Prostate gland (tissue), 2 donors: ENCODE measurements around the gene TMEM143. TPM values are rescaled to one million over a fixed set of nuclear protein-coding genes. Genes with fewer than 3 reads are reported as not detected.

Experiments
- DNase-seq: peaks from one replicate; pipeline ENCODE4 v3.0.0-alpha.2; 2019; ENCODE audit warnings: low spot score
- H3K27ac ChIP-seq, 2 donors: fragments of 200-600 bp; sonication (generic); 2 replicates each; pipeline ENCODE4 v1.5.1; 2017 to 2019
- H3K27me3 ChIP-seq: fragments of 200-600 bp; sonication (generic); replicated peaks from 2 replicates; pipeline ENCODE4 v1.5.1; 2019; ENCODE audit not compliant: insufficient read depth
- H3K36me3 ChIP-seq, 2 donors: fragments of 200-600 bp; sonication (generic); 1 replicate in 1 of 2; 2 replicates in 1 of 2; pipeline versions ENCODE4 v1.5.1 to v1.8.1; 2017 to 2019
- H3K4me1 ChIP-seq: fragments of 200-600 bp; sonication (generic); replicated peaks from 2 replicates; pipeline ENCODE4 v1.5.1; 2019
- H3K4me3 ChIP-seq, 2 donors: fragments of 200-600 bp; sonication (generic); 2 replicates each; pipeline ENCODE4 v1.5.1; 2017 to 2019
- H3K9me3 ChIP-seq: fragments of 200-600 bp; sonication (generic); 2 replicates; pipeline ENCODE4 v1.5.1; 2017
- POLR2A ChIP-seq: fragments of 450-650 bp; IDR thresholded peaks from one replicate; pipeline ENCODE4 v1.6.1; 2016; ENCODE audit warnings: antibody characterized with exemption, mild to moderate bottlenecking
- POLR2AphosphoS5 ChIP-seq: sonication (generic); formaldehyde crosslinking; IDR thresholded peaks from one replicate; pipeline ENCODE4 v1.6.1; 2017; ENCODE audit warnings: antibody characterized with exemption
- WGBS: methylation state at CpG from one replicate; pipeline ENCODE4 v1.1.5; 2018; 5-methylcytosine and 5-hydroxymethylcytosine counted together
- intact Hi-C: fragments of 100-400 bp; cut with DNase I; formaldehyde crosslinking; loops from one replicate; pipeline ENCODE4 v1.14.2; 2022
- total RNA-seq, 2 donors: library from RNA; depleted of rRNA; stranded (reverse); fragments of >200 nt; gene quantifications; one replicate each; pipeline ENCODE4 v1.1.0, GENCODE V29; 2016
- TF ChIP-seq, protein P1 (sequence below), 4 experiments: fragments of 200-600 bp in 2 of 4; fragments of 450-650 bp in 2 of 4; sonication (generic) in 2 of 4; IDR thresholded peaks; 1 replicate in 3 of 4; 2 replicates in 1 of 4; pipeline ENCODE4 v1.5.1; 2016 to 2019; ENCODE audit warnings: antibody characterized with exemption in 4 of 4, mild to moderate bottlenecking in 2 of 4, moderate library complexity in 2 of 4

The TMEM143 gene
- total RNA-seq, 2 donors from 2014 or later = 4.6 to 14.9 TPM

DNA sequence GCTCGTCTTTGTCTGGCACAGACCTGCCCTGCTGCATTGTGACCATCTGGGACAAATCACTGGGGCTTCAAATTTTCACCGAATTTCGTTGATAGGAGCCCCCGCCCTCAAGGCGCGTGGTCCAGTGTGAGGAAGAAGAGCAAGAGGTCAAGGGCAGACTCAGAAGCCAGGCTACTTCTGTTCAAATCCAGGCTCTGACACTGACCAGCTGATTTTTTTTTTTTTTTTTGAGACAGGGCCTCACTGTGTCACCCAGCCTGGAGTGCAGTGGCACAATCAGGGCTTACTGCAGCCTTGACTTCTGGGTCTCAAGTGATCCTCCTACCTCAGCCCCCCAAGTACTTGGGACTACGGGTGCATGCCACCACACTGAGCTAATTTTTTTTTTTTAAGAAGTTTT, 7.6 kb upstream of the TMEM143 start:
- intact Hi-C loops = no loop called here
- 73% methylated on average over 7 of the region's 7 CpGs for WGBS
- H3K4me3 ChIP-seq = no peak overlapping the region
- no peaks in the 10 kb centered on the region for H3K9me3 ChIP-seq
- H3K27me3 ChIP-seq = no peaks in the 10 kb centered on the region
- TF ChIP-seq POLR2AphosphoS5 = no peak
- TF ChIP-seq, protein P1, sequence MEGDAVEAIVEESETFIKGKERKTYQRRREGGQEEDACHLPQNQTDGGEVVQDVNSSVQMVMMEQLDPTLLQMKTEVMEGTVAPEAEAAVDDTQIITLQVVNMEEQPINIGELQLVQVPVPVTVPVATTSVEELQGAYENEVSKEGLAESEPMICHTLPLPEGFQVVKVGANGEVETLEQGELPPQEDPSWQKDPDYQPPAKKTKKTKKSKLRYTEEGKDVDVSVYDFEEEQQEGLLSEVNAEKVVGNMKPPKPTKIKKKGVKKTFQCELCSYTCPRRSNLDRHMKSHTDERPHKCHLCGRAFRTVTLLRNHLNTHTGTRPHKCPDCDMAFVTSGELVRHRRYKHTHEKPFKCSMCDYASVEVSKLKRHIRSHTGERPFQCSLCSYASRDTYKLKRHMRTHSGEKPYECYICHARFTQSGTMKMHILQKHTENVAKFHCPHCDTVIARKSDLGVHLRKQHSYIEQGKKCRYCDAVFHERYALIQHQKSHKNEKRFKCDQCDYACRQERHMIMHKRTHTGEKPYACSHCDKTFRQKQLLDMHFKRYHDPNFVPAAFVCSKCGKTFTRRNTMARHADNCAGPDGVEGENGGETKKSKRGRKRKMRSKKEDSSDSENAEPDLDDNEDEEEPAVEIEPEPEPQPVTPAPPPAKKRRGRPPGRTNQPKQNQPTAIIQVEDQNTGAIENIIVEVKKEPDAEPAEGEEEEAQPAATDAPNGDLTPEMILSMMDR (IDR thresholded peaks at IDR 0.05) = no peak
- TF ChIP-seq POLR2A = no peak
- H3K36me3 ChIP-seq = no peaks in the 10 kb centered on the region
- no peak overlapping the region for H3K27ac ChIP-seq
- no peak for DNase-seq
- no peaks in the 10 kb centered on the region for H3K4me1 ChIP-seq

GRCh38 chr19:48370955-48371354, 7.2 kb upstream of the TMEM143 start:
- 75% methylated on average over 4 of the region's 4 CpGs for WGBS
- DNase-seq = no peak
- H3K4me1 ChIP-seq = no peaks in the 10 kb centered on the region
- H3K27ac ChIP-seq = no peak overlapping the region
- H3K27me3 ChIP-seq = no peaks in the 10 kb centered on the region
- H3K4me3 ChIP-seq = no peak overlapping the region
- no peaks in the 10 kb centered on the region for H3K9me3 ChIP-seq
- H3K36me3 ChIP-seq = no peaks in the 10 kb centered on the region
- TF ChIP-seq POLR2AphosphoS5 = no peak
- TF ChIP-seq, protein P1 (IDR thresholded peaks at IDR 0.05) = no peak
- TF ChIP-seq POLR2A = no peak
- intact Hi-C loops = no loop called here

DNA sequence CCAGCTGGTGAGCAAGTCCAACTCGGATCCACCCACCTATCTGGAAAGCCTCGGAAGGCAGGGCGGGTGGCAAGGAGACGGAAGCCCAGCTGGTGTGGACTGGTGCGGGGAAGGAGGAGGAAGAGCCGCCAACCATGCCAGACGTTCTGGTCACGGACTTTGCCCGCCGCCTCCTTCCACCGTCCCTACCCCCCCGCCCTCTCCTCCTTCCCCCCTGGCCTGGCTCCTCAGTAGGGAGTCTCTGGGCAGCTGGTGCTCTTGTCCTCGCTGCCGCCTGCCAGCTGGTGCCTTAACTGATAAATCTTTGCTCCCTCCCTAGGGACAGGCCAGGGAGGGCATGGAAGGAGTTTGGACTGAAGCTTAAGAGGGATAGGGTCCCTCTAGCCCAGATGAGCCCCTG, 5.2 kb upstream of the TMEM143 start:
- no peak for DNase-seq
- TF ChIP-seq POLR2AphosphoS5 = no peak
- TF ChIP-seq, protein P1 (IDR thresholded peaks at IDR 0.05) = no peak
- no peak for TF ChIP-seq POLR2A
- H3K27ac ChIP-seq = no peak overlapping the region
- H3K9me3 ChIP-seq = no peaks in the 10 kb centered on the region
- H3K4me1 ChIP-seq = peaks cover 3% of the 10 kb centered on the region
- intact Hi-C loops = no loop called here
- H3K4me3 ChIP-seq = no peak overlapping the region
- WGBS = 80% methylated on average over 13 of the region's 14 CpGs
- no peaks in the 10 kb centered on the region for H3K36me3 ChIP-seq
- H3K27me3 ChIP-seq = no peaks in the 10 kb centered on the region

DNA sequence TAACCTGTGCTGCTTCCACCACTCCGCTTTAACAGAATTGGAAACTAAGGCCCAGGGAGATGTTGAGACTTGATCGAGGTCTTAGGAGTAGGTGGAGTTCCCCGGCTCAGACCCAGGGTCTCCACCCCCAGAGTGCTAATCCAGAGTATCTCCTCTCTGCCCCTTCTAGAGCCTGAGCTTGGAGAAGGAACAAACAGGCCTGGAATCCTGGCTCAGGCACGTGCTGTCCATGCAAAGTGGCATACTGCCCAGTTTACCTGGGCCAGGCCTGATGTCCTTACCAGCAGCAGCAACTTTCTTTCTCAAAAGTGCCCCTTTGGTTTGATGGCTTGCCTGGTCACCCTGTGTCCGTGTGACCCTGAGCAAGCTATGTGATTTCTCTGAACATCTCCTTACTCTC, 4.1 kb upstream of the TMEM143 start:
- H3K4me1 ChIP-seq = peaks cover 3% of the 10 kb centered on the region
- H3K4me3 ChIP-seq = no peak overlapping the region
- peak; percentile 21 for DNase-seq
- H3K27ac ChIP-seq = no peak overlapping the region
- intact Hi-C loops = no loop called here
- peak; percentile 44 for TF ChIP-seq POLR2AphosphoS5
- TF ChIP-seq, protein P1 (IDR thresholded peaks at IDR 0.05) = no peak
- WGBS = 62% methylated on average over 5 of the region's 5 CpGs
- H3K9me3 ChIP-seq = no peaks in the 10 kb centered on the region
- no peaks in the 10 kb centered on the region for H3K36me3 ChIP-seq
- H3K27me3 ChIP-seq = no peaks in the 10 kb centered on the region

DNA sequence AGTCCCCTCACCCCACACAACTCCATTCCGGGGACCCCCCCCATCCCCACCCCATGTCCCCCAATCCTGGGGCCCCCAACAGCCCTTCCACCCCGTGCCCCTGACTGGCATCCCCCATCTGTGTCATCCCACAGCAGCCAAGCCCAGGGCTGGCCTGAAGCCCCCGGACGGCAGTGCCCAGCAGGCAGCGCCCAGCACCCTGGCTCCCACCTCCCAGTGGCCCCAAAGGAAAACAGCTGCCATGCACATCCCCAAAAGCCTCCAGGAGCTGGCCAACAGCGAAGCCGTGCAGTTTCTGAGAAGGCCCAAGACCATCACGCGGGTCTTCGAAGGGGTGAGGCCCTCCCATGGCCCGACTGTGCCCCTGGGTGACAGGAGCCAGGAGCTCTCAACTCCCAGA, 1.9 kb upstream of the TMEM143 start:
- DNase-seq = no peak

More for the DNA sequence above, 1.9 kb upstream of the TMEM143 start:
- WGBS = 93% methylated on average over 11 of the region's 11 CpGs
- intact Hi-C loops = loop anchor here (2.0 kb wide), 1 partner anchor 41 kb away; the partner anchor contains the start of gene EMP3
- H3K9me3 ChIP-seq = no peaks in the 10 kb centered on the region
- no peaks in the 10 kb centered on the region for H3K36me3 ChIP-seq
- no peaks in the 10 kb centered on the region for H3K27me3 ChIP-seq
- peaks cover 3% of the 10 kb centered on the region for H3K4me1 ChIP-seq
- H3K4me3 ChIP-seq = no peak overlapping the region
- no peak overlapping the region for H3K27ac ChIP-seq
- TF ChIP-seq POLR2AphosphoS5 (no peak), POLR2A (no peak)
- TF ChIP-seq, protein P1 (IDR thresholded peaks at IDR 0.05) = no peak
